ENCODE data around the gene USP24. TPM values are rescaled to one million over a fixed set of nuclear protein-coding genes. Genes with fewer than 3 reads are reported as not detected.

USP24 gene
- total RNA-seq, 2 donors from 2014 or later: 29.0 to 36.2 TPM

DNA sequence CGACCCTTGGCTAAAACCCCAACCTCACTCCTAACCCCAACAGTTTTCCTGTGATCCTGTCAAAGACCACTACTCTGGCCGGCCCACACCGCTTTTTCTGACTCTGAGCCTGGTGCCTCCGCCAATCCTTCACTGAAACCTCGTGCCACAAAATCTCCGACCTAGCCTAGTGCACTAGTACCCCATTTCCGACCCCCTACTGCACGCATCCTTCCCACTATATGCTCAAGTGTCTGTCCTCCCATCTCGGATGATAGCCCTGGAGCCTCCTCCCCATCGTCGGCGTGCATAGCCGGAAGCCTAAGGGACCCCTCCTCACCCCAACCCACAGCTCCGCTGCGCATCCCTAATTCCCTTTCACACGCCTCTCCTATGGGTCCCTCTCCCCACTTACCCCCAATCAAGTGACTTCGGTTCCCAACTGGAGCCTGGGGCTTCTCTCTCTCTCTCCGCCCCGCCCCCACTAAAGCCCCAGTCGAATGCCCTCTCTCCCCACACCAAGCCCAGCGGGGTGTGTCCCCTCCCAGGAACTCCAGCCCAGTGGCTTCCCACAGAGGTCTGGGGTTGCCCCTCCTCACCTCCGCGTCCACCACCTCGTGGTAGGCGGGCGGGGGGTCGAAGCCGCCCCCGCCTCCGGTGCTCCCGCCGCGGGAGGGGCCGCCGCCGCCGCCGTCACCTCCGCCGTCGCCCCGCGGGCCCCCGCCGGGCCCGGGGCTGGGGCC is 791 bp downstream of the USP24 start:
- no peaks in the 10 kb centered on the region for H3K36me3 ChIP-seq
- no peak for TF ChIP-seq CTCF (IDR thresholded peaks at IDR 0.05)
- no peaks in the 10 kb centered on the region for H3K27me3 ChIP-seq
- H3K27ac ChIP-seq: peak overlapping the region; percentile 98 to 100
- peaks cover 0 to 70% of the 10 kb centered on the region in 2 donors for H3K4me1 ChIP-seq
- peak overlapping the region; percentile 75 to 88 for H3K4me3 ChIP-seq
- no peak for DNase-seq (ENCODE audit: low spot score)
- H3K9me3 ChIP-seq: no peaks in the 10 kb centered on the region

DNA sequence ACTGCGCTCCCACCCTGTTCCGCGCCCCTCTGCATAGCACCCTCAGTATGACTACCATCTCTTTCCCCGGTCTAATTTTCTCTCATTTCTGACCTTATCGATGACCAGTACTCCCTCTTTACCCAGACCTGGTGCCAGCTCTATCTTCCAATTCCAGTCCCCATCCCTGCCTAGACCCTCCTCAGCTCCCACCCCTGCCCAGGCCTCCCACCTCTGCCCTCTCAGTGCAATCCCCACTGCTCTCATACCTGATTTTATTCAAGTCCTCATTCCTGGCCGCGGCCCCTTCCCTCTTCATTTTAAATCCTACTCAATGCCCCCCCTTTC is 1.3 kb downstream of the USP24 start:
- no peak for TF ChIP-seq CTCF (IDR thresholded peaks at IDR 0.05)
- Histone ChIP-seq H3K27ac (peak overlapping the region; percentile 98 to 100), H3K4me3 (peak overlapping the region; percentile 75 to 88), H3K9me3 (no peaks in the 10 kb centered on the region), H3K36me3 (no peaks in the 10 kb centered on the region), H3K27me3 (no peaks in the 10 kb centered on the region), H3K4me1 (peaks cover 0 to 75% of the 10 kb centered on the region in 2 donors)
- DNase-seq (ENCODE audit: low spot score): no peak

DNA sequence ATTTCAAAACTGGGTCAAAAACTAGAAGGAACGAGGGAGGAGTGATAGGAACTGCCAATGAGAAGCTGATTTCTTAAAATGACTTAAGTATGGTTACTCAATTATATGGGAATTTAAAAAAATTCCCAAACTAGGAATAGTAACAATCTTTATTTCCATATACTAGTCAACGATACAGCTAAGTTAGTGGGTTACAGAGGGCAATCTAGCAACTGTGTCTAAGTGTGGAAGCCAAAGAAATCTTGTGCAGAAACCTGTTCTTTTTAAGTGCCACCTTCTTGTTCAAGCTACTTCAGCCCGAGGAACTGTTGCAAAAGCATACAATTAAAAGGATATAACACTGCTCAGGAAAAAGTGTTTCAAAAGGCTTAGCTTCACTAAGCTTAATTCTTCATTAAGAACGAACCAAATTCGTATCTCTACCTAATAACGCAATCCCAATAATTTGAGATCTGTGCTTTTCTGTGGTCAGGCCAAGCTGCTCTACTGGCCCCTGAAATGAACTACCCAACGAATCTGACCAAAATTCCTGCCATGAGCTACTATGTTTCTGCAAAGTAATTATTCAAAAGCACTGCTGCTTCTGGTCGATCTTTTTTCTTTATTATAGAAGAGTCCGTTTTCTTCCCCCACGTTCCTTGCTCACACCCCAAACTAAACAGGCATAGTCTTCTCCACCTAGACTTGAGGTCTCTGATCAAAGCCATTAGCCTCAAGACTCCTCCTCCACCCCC is 1.8 kb downstream of the USP24 start:
- Histone ChIP-seq H3K27ac (peak overlapping the region; percentile 98 to 100), H3K9me3 (no peaks in the 10 kb centered on the region), H3K4me3 (peak overlapping the region; percentile 75 to 88), H3K4me1 (peaks cover 0 to 76% of the 10 kb centered on the region in 2 donors), H3K36me3 (no peaks in the 10 kb centered on the region), H3K27me3 (no peaks in the 10 kb centered on the region)
- no peak for TF ChIP-seq CTCF (IDR thresholded peaks at IDR 0.05)
- DNase-seq (ENCODE audit: low spot score): no peak

- DNase-seq (ENCODE audit: low spot score): no peak
- Histone ChIP-seq H3K36me3 (no peaks in the 10 kb centered on the region), H3K27me3 (no peaks in the 10 kb centered on the region), H3K9me3 (no peaks in the 10 kb centered on the region), H3K4me3 (peak overlapping the region; percentile 2 to 88), H3K27ac (peak overlapping the region; percentile 98 to 100), H3K4me1 (peaks cover 0 to 69% of the 10 kb centered on the region in 2 donors)
- no peak for TF ChIP-seq CTCF (IDR thresholded peaks at IDR 0.05)
These were observed 2.6 kb downstream of the USP24 start for GRCh38 chr1:55212349-55213150.

GRCh38 chr1:55211863-55212262 is 3.3 kb downstream of the USP24 start:
- H3K36me3 ChIP-seq: no peaks in the 10 kb centered on the region
- H3K27ac ChIP-seq: peak overlapping the region; percentile 98 to 100
- H3K4me1 ChIP-seq: peaks cover 0 to 64% of the 10 kb centered on the region in 2 donors
- peak overlapping the region; percentile 2 to 88 for H3K4me3 ChIP-seq
- no peaks in the 10 kb centered on the region for H3K9me3 ChIP-seq
- DNase-seq (ENCODE audit: low spot score): no peak
- TF ChIP-seq CTCF (IDR thresholded peaks at IDR 0.05): no peak
- no peaks in the 10 kb centered on the region for H3K27me3 ChIP-seq

All from right atrium auricular region (tissue), 2 donors.